Left lobe of liver (tissue), 2 donors: Measurements from ENCODE around the gene JSRP1. TPM values are rescaled to one million over a fixed set of nuclear protein-coding genes. Genes with fewer than 3 reads are reported as not detected.
A peak's percentile ranks its signal among the peaks of the same experiment; 100 is the strongest.

Source experiments
- ATAC-seq: fragments of 200-7000 bp; cut with Tn5 transposase; one replicate; pipeline ENCODE4 v1.9.1; 2020; ENCODE audit warnings: mild to moderate bottlenecking, moderate library complexity
- DNase-seq: peaks from one replicate; pipeline ENCODE4 v3.0.0-alpha.2; 2020; ENCODE audit warnings: low spot score
- total RNA-seq: library from RNA; stranded (reverse); gene quantifications from one replicate; pipeline ENCODE4 v1.2.1, GENCODE V29; 2021
- donor health status: DM: no; HTN: no; CAD: no; lungs with moderate emphysema.
- donor health status: DM: no; HTN: yes; CAD: no.

The JSRP1 gene
- total RNA-seq, 1 donor from 2014 or later, result 0.18 TPM

GRCh38 chr19:2219726-2220125 lies 36.5 kb downstream of the JSRP1 start:
- DNase-seq (no peak), ATAC-seq (no peak)

GRCh38 chr19:2217591-2217990 lies 38.6 kb downstream of the JSRP1 start:
- ATAC-seq, result no peak
- no peak for DNase-seq

- no peak for DNase-seq
- ATAC-seq, result no peak
These were observed 39.6 kb downstream of the JSRP1 start for GRCh38 chr19:2216361-2217225.

GRCh38 chr19:2215281-2215751 lies 40.9 kb downstream of the JSRP1 start:
- DNase-seq, result no peak

GRCh38 chr19:2214251-2214650 lies 42.0 kb downstream of the JSRP1 start:
- no peak for ATAC-seq

More at GRCh38 chr19:2215281-2215751, 40.9 kb downstream of the JSRP1 start:
- ATAC-seq, result no peak

GRCh38 chr19:2213799-2214198 lies 42.4 kb downstream of the JSRP1 start:
- DNase-seq (no peak), ATAC-seq (no peak)

More at GRCh38 chr19:2214251-2214650, 42.0 kb downstream of the JSRP1 start:
- no peak for DNase-seq

GRCh38 chr19:2212861-2213711 lies 43.1 kb downstream of the JSRP1 start:
- DNase-seq (no peak), ATAC-seq (peak; percentile 47)

- no peak for ATAC-seq
These were observed 45.1 kb downstream of the JSRP1 start for GRCh38 chr19:2210987-2211740.

GRCh38 chr19:2210206-2210605 lies 46.0 kb downstream of the JSRP1 start:
- no peak for DNase-seq

More at GRCh38 chr19:2210987-2211740, 45.1 kb downstream of the JSRP1 start:
- DNase-seq, result no peak

GRCh38 chr19:2209408-2209807 lies 46.8 kb downstream of the JSRP1 start:
- DNase-seq (no peak), ATAC-seq (no peak)

More at GRCh38 chr19:2210206-2210605, 46.0 kb downstream of the JSRP1 start:
- ATAC-seq, result no peak

- DNase-seq (no peak), ATAC-seq (no peak)
These were observed 47.2 kb downstream of the JSRP1 start for GRCh38 chr19:2208975-2209374.

- DNase-seq (no peak), ATAC-seq (peak; percentile 12)
These were observed 48.0 kb downstream of the JSRP1 start for GRCh38 chr19:2207991-2208860.

GRCh38 chr19:2207008-2207407 lies 49.2 kb downstream of the JSRP1 start:
- ATAC-seq (no peak), DNase-seq (no peak)

GRCh38 chr19:2202366-2202765 lies 53.9 kb downstream of the JSRP1 start:
- no peak for DNase-seq
- no peak for ATAC-seq

Other genes starting within 250 kb of the JSRP1 start
- 25.9 TPM for gene BTBD2, start 240.7 kb downstream of the JSRP1 start, total RNA-seq
- gene MKNK2, start 205.2 kb downstream of the JSRP1 start, total RNA-seq, result 149 TPM
- 11.2 TPM for gene MOB3A, start 160.1 kb downstream of the JSRP1 start, total RNA-seq
- 5.2 TPM for gene IZUMO4, start 159.5 kb downstream of the JSRP1 start, total RNA-seq
- gene AP3D1, start 104.9 kb downstream of the JSRP1 start, total RNA-seq, result 63.4 TPM
- gene DOT1L, start 92.5 kb downstream of the JSRP1 start, total RNA-seq, result 17.2 TPM
- 41.3 TPM for gene PLEKHJ1, start 20.1 kb downstream of the JSRP1 start, total RNA-seq
- gene SF3A2, start 19.6 kb downstream of the JSRP1 start, total RNA-seq, result 19.0 TPM
- 0.93 TPM for gene AMH, start 7.1 kb downstream of the JSRP1 start, total RNA-seq
- 0.28 TPM for gene PEAK3, start 25.8 kb upstream of the JSRP1 start, total RNA-seq
- not detected for gene LINGO3, start 51.7 kb upstream of the JSRP1 start, total RNA-seq
- gene LSM7, start 72.2 kb upstream of the JSRP1 start, total RNA-seq, result 27.8 TPM
- gene SPPL2B, start 72.3 kb upstream of the JSRP1 start, total RNA-seq, result 45.0 TPM
- 7.5 TPM for gene TMPRSS9, start 103.8 kb upstream of the JSRP1 start, total RNA-seq
- gene TIMM13, start 171.2 kb upstream of the JSRP1 start, total RNA-seq, result 63.9 TPM
- gene LMNB2, start 200.5 kb upstream of the JSRP1 start, total RNA-seq, result 7.4 TPM
- 52.1 TPM for gene GADD45B, start 219.7 kb upstream of the JSRP1 start, total RNA-seq